Natural killer cell (primary cell): ENCODE measurements around the gene LUZP1. TPM values are rescaled to one million over a fixed set of nuclear protein-coding genes. Genes with fewer than 3 reads are reported as not detected.

Experiments
- ATAC-seq, 3 donors: fragments of 150-1000 bp in 2 of 3; fragments of 200-7000 bp in 1 of 3; cut with Tn5 transposase; 1 replicate in 1 of 3; 2 replicates in 2 of 3; pipeline ENCODE4 v1.10.0; 2021; ENCODE audit warnings: mild to moderate bottlenecking in 2 of 3, moderate library complexity in 2 of 3
- DNase-seq, 2 donors: peaks; one replicate each; pipeline versions ENCODE4 v3.0.0 to v3.0.0-alpha.2; 2013 to 2021; ENCODE audit warnings: mixed read lengths in 1 of 2
- H3K27ac ChIP-seq: one replicate; pipeline ENCODE4 v1.5.1; 2013; ENCODE audit warnings: mild to moderate bottlenecking, low read length
- H3K27me3 ChIP-seq: one replicate; pipeline ENCODE4 v1.6.1; 2013; ENCODE audit warnings: low read length; ENCODE audit not compliant: control insufficient read depth, insufficient read depth
- H3K36me3 ChIP-seq: one replicate; pipeline ENCODE4 v1.6.1; 2013; ENCODE audit warnings: low read length; ENCODE audit not compliant: control insufficient read depth, insufficient read depth
- H3K4me1 ChIP-seq: one replicate; pipeline ENCODE4 v1.6.1; 2013; ENCODE audit warnings: low read length; ENCODE audit not compliant: control insufficient read depth, insufficient read depth
- H3K4me3 ChIP-seq: one replicate; pipeline ENCODE4 v1.5.1; 2013; ENCODE audit warnings: low read length
- H3K9me3 ChIP-seq: one replicate; pipeline ENCODE4 v1.6.1; 2013; ENCODE audit warnings: low read length; ENCODE audit not compliant: control insufficient read depth, insufficient read depth
- H3K27ac Mint-ChIP-seq, 2 donors: one replicate each; pipeline ENCODE4 v1.8.0; 2022; ENCODE audit warnings: mild to moderate bottlenecking in 2 of 2, mixed read lengths in 2 of 2, moderate library complexity in 1 of 2
- H3K27me3 Mint-ChIP-seq, 2 donors: one replicate each; pipeline ENCODE4 v1.8.0; 2022; ENCODE audit warnings: low read depth in 2 of 2, mixed read lengths in 2 of 2
- H3K36me3 Mint-ChIP-seq: one replicate; pipeline ENCODE4 v1.8.0; 2022; ENCODE audit warnings: mixed read lengths
- H3K4me1 Mint-ChIP-seq, 2 donors: one replicate each; pipeline ENCODE4 v1.8.0; 2022; ENCODE audit warnings: mixed read lengths in 2 of 2
- H3K4me3 Mint-ChIP-seq: one replicate; pipeline ENCODE4 v1.8.0; 2022; ENCODE audit warnings: mild to moderate bottlenecking, moderate library complexity, mixed read lengths
- H3K9me3 Mint-ChIP-seq, 2 donors: one replicate each; pipeline ENCODE4 v1.8.0; 2022; ENCODE audit warnings: mixed read lengths in 2 of 2
- CTCF ChIP-seq: fragments of 200-600 bp; IDR thresholded peaks from one replicate; pipeline ENCODE4 v1.8.0; 2022; ENCODE audit warnings: antibody characterized with exemption
- WGBS: methylation state at CpG from one replicate; pipeline ENCODE4 v1.1.7; 2013; ENCODE audit warnings: missing lambda C conversion rate; ENCODE audit not compliant: insufficient coverage; 5-methylcytosine and 5-hydroxymethylcytosine counted together
- intact Hi-C: fragments of 100-400 bp; cut with micrococcal nuclease; formaldehyde crosslinking; loops from one replicate; pipeline ENCODE4 v1.14.2; 2022
- total RNA-seq, 4 donors: library from RNA; stranded (reverse); fragments of 120-200 nt in 1 of 4; gene quantifications; one replicate each; pipeline versions ENCODE4 v1.2.3 to v1.2.4, GENCODE V29; 2013 to 2022

The LUZP1 gene
- total RNA-seq, 3 donors from 2014 or later (not counting 1 experiment from before 2014, with no cell fraction given): 37.0 to 49.4 (median 39.6) TPM

GRCh38 chr1:23083714-23084480 lies 84.8 kb downstream of the LUZP1 start:
- Histone ChIP-seq H3K4me1 (no peaks in the 10 kb centered on the region), H3K27me3 (no peaks in the 10 kb centered on the region), H3K4me3 (no peak overlapping the region), H3K9me3 (no peaks in the 10 kb centered on the region), H3K27ac (no peak overlapping the region), H3K36me3 (peaks cover 77% of the 10 kb centered on the region)
- H3K4me1 Mint-ChIP-seq: peaks cover 0 to 6% of the 10 kb centered on the region in 2 donors
- no peak for TF ChIP-seq CTCF
- no peak overlapping the region for H3K4me3 Mint-ChIP-seq
- H3K27ac Mint-ChIP-seq: no peak overlapping the region
- intact Hi-C loops: no loop called here
- no peaks in the 10 kb centered on the region for H3K9me3 Mint-ChIP-seq
- whole genome bisulfite sequencing: 88% methylated on average over 5 of the region's 5 CpGs
- peaks cover 40% of the 10 kb centered on the region for H3K36me3 Mint-ChIP-seq
- ATAC-seq (no peak), DNase-seq (no peak)
- no peaks in the 10 kb centered on the region for H3K27me3 Mint-ChIP-seq

GRCh38 chr1:23081376-23081775 lies 87.3 kb downstream of the LUZP1 start:
- H3K36me3 Mint-ChIP-seq: peaks cover 51% of the 10 kb centered on the region
- H3K4me3 ChIP-seq: no peak overlapping the region
- no peaks in the 10 kb centered on the region for H3K27me3 Mint-ChIP-seq
- no peak for TF ChIP-seq CTCF
- no peaks in the 10 kb centered on the region for H3K9me3 Mint-ChIP-seq
- ATAC-seq (peak in 2 of 3 donors; percentile 41 to 47), DNase-seq (peak in 1 of 2 donors; percentile 26)
- H3K4me3 Mint-ChIP-seq: no peak overlapping the region
- H3K27ac Mint-ChIP-seq: no peak overlapping the region
- H3K36me3 ChIP-seq: peaks cover 76% of the 10 kb centered on the region
- intact Hi-C loops: no loop called here
- 93% methylated on average over 3 of the region's 3 CpGs for WGBS
- H3K9me3 ChIP-seq: no peaks in the 10 kb centered on the region
- H3K4me1 ChIP-seq: no peaks in the 10 kb centered on the region
- H3K4me1 Mint-ChIP-seq: peaks cover 0 to 3% of the 10 kb centered on the region in 2 donors
- H3K27me3 ChIP-seq: no peaks in the 10 kb centered on the region
- no peak overlapping the region for H3K27ac ChIP-seq

- H3K36me3 ChIP-seq: peaks cover 75% of the 10 kb centered on the region
- ATAC-seq: no peak
- Mint-ChIP-seq H3K4me1 (no peaks in the 10 kb centered on the region), H3K27ac (peak overlapping the region; percentile 0 to 26), H3K4me3 (no peak overlapping the region), H3K36me3 (peaks cover 47% of the 10 kb centered on the region), H3K9me3 (no peaks in the 10 kb centered on the region), H3K27me3 (no peaks in the 10 kb centered on the region)
- intact Hi-C loops: no loop called here
- H3K4me1 ChIP-seq: no peaks in the 10 kb centered on the region
- WGBS: 97% methylated on average over 3 of the region's 3 CpGs
- no peaks in the 10 kb centered on the region for H3K9me3 ChIP-seq
- no peaks in the 10 kb centered on the region for H3K27me3 ChIP-seq
- DNase-seq: no peak
- no peak overlapping the region for H3K27ac ChIP-seq
- no peak overlapping the region for H3K4me3 ChIP-seq
- no peak for TF ChIP-seq CTCF
These were observed 87.8 kb downstream of the LUZP1 start for GRCh38 chr1:23080885-23081284.

GRCh38 chr1:23079025-23079424 lies 89.6 kb downstream of the LUZP1 start:
- Mint-ChIP-seq H3K4me3 (no peak overlapping the region), H3K27ac (no peak overlapping the region), H3K4me1 (no peaks in the 10 kb centered on the region), H3K36me3 (peaks cover 47% of the 10 kb centered on the region), H3K9me3 (no peaks in the 10 kb centered on the region), H3K27me3 (no peaks in the 10 kb centered on the region)
- WGBS: over 99% methylated on average over 6 of the region's 6 CpGs
- H3K9me3 ChIP-seq: no peaks in the 10 kb centered on the region
- intact Hi-C loops: no loop called here
- no peak overlapping the region for H3K27ac ChIP-seq
- peaks cover 64% of the 10 kb centered on the region for H3K36me3 ChIP-seq
- H3K4me3 ChIP-seq: no peak overlapping the region
- H3K27me3 ChIP-seq: no peaks in the 10 kb centered on the region
- TF ChIP-seq CTCF: no peak
- no peak for ATAC-seq
- no peak for DNase-seq
- no peaks in the 10 kb centered on the region for H3K4me1 ChIP-seq
